GF-D8 (cell line): Measurements from ENCODE around the gene COX7A2L.

Experiments
- DNase-seq: peaks from one replicate; lab custom pipeline; 2025; lab: John Stamatoyannopoulos, UW

COX7A2L gene

DNA sequence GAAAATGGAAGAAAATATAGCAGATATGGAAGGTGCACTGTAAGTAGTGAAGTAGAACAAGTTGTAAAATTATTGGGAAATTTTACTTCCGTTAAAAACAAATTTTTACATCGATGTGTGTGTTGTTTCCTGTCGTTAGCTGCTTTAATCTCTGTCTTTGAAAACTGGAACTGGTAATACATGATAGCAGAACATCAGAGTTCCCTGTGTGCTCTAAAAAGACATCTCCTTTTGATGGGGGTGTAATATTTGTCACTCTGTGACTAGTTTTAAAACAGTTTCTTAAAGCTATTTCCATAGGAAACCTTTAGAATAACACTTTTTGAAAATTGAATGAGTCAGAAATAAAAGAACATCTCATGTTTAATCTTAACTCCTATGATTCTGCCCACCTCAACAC, 43.5 kb downstream of the COX7A2L start:
- no peak for DNase-seq

DNA sequence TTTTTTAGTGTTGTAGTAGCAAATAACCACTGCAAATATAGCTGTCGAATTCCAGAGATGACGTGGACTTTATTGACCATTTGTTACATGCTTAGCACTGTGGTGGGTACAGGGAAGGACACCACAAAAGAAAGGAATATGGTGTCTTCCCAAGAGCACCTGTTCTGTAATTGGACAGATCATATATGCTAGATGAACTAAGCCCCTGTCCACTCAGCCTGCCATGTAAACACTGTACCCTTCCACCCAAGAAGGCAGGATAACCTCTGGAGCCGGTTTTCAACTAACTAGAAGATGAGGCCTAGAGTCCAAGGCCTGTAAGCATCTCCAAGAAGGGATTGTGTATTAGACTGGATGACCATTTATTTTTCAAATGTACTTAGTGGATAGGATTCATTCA, 44.1 kb downstream of the COX7A2L start:
- DNase-seq = no peak

DNA sequence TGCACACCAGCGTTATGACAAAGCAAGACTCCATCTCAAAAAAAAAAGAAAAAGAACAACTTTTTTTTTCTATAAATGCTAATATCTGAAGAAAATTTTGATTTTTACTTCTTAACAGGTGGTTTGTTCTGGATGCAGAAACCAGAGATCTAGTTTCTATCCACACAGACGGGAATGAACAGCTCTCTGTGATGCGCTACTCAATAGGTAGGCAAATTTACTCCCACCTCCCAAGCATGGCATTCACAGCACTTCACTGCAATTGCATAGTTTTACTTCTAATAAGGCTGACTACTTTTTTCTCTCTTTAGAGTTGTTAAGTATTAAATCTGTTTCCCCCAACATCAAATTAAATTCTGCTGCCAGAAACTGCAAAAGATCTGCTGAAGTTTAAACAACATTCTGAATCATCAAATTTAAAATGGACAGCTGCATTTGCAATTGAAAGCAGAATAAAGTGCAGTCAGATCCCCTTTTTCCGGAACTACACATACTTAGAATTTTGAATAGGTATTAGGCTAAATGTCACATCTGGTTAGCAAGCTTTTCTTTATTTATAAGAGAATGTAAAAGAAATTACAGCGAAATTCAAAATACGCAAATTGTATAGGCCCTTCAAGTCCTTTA, 45.1 kb downstream of the COX7A2L start:
- no peak for DNase-seq

DNA sequence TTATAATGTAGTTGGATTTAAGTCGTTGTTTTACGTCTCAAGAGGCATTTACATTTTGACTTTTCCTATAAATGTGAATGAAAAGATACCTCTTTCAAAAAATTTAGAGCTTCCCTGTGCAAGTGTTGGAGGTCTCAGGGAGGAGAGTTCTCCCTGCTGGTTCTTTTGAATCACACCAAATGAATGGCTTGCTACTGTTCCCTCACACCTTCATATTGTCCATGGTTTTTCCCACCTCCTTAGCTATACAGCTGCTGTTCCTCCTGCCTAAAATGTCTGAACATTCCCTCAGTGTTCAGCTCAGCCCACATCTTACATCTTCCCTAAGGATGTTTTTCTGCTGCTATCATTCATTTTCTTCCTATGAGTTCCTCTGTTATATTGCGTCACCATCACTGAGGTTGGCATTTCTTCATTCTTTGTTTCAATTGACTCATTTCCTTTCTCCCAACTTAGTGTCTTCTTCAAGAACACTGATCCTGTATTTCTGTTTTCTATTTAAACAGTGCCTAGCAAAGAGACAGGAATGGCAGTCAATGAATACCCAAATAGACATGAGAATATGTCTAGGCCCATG, 46.0 kb downstream of the COX7A2L start:
- DNase-seq = peak; percentile 52

DNA sequence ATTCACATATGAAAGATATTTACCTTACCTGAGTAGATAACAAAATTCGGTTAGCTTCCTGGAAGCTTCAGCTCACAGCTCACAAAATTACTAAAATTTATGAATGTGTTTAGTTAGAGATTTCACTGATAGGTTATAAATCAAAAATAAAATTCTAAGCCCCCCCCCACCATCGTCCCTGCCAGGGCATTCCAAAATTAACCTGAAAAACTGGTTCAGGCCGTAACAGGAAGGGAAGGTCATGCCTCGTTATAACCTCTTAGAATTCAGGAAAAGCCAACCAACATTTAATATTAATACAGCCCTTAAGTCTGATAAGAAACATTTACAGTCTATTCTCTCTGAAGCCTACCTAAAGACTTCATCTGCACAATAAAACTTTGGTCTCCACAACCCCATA, 48.9 kb downstream of the COX7A2L start:
- DNase-seq = no peak

DNA sequence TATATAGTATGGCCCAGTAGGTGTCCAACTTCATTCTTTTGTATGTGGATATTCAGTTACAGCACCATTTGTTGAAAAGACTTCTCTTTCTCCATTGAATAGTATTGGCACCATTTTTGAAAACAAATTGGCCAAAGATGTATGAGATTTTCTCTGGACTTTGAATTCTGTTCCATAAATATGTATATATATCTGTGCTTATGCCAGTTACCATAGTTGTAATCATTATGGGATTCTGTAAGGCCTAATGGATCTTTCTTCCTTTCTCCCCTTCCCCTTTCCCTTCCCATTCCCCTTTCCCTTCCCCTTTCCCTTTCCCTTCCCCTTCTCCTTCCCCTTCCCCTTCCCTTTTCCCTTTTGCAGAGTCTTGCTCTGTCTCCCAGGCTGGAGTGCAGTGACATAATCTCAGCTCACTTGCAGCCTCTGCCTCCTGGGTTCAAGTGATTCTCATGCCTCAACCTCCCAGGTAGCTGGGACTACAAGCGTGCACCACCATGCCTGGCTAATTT, 51.0 kb downstream of the COX7A2L start:
- no peak for DNase-seq

DNA sequence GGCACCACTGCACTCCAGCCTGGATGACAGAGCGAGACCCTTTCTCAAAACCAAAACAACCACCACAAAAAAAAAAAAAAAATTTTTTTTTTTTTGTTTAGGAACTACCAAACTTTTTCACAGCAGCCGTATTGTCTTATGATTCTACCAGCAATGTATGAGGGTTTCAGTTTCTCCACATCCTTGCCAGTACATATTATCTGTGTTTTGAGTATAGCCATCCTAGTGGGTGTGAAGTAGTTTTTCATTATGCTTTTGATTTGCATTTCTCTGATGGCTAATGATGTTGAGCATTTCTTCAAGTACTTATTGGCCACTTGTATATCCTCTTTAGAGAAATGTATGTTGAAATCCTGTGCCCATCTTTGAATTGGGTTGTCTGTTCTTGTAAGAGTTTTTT, 51.7 kb downstream of the COX7A2L start:
- no peak for DNase-seq

DNA sequence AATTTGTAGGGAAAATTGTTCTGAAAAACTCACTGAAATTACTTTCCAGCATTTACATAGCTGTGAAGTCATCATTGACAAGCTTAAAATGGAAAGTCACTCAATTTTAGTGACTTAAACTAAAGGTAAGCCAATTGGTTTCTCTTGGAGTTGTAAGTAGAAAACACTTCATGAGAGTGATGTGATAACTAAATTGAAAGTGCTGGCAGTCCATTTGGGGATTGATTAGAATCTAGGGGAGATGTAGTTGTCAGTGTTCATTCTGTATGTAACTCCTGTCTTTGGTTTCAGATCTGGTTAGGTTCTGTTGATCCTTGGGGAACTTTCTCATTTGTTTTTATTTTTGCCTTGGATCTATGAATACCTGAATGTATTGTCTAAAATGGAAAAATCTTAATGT, 53.8 kb downstream of the COX7A2L start:
- no peak for DNase-seq

DNA sequence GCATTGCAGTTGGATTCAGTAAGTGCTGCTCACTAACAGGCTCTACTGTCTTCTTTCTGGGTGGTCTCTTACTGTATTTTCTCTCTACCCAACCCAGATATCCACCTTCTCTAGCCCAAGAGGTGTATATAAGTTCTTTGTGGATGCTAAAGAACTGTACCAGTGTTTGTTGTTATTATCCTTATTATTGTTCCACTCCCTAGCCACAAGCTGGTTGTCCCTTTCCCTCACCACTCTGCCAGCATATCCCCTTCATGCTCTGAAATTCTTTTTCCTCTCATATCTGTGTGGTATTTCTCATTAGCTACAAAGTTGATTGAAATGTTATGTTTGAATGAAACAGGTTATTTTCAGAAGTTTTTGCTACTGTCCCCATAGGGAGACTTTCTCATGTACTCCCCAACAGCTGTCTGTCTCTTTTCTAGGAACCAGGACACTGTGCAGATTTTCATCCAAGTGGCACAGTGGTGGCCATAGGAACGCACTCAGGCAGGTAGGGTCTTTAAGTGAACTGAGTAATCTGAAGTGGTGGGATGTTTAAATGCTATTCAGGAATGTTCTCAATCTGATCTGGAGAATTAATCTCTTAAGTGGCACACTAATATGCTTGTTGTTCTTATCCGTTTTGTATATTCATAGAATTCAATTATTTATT, 56.8 kb downstream of the COX7A2L start:
- DNase-seq = no peak

DNA sequence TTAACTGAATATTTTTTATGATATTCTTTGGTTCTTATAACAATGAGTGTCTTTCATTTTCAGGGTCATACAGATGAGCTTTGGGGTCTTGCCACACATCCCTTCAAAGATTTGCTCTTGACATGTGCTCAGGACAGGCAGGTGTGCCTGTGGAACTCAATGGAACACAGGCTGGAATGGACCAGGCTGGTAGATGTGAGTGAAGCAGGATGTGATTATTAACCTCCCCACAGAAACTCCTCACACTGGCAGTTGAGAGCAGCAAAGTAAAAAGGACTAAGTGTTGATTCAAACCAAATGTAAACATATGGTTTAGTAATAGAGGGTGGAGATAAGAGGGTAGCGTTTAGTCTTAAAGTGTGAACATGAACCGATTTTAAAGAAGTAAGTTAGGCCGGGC, 57.8 kb downstream of the COX7A2L start:
- DNase-seq = no peak

DNA sequence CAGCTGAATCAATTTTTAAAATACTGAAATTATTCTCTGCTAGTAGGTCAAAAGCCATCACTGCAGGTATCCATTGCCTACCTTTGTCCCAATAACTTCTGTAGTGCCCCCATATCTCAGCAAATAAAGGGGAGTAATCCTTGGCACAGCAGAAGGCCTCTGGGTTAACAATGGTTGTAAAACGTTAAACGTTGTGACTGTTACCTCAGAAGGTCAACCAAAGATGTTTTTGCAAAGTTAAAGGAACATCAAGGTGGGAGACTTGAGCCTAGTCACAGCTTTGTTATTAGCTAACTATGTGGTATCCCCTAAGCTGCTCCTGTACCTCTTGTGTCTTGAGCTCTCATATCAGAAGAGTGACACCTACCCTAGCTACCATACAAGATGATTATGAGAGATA, 60.5 kb downstream of the COX7A2L start:
- DNase-seq = no peak
